IPS-18c (cell line): Measurements from ENCODE around the gene SYCN.
"Not testable (repeated sequence)": the region's sequence is repeated elsewhere in the genome, so short reads cannot be mapped to it uniquely, and the experiment has no call there.

Source experiments
- H3K4me3 ChIP-seq: 2 replicates; pipeline ENCODE4 v1.7.0; 2013; ENCODE audit warnings: low read depth, mild to moderate bottlenecking, low read length, moderate library complexity; ENCODE audit not compliant: insufficient read depth
- H3K9me3 ChIP-seq: one replicate; pipeline ENCODE4 v1.6.1; 2013; ENCODE audit warnings: mild to moderate bottlenecking, low read length, moderate library complexity; ENCODE audit not compliant: control insufficient read depth, insufficient read depth

SYCN gene

GRCh38 chr19:39203372-39204341 lies at the start of gene SYCN:
TSS of gene SYCN (minus strand) at chr19:39204263. CDS start at chr19:39204254, 9 bp downstream.
- Histone ChIP-seq H3K4me3 (no peak within 1 kb of the TSS; the same call in 1 of the 2 replicates), H3K9me3 (no peaks in the 10 kb centered on the region)

DNA sequence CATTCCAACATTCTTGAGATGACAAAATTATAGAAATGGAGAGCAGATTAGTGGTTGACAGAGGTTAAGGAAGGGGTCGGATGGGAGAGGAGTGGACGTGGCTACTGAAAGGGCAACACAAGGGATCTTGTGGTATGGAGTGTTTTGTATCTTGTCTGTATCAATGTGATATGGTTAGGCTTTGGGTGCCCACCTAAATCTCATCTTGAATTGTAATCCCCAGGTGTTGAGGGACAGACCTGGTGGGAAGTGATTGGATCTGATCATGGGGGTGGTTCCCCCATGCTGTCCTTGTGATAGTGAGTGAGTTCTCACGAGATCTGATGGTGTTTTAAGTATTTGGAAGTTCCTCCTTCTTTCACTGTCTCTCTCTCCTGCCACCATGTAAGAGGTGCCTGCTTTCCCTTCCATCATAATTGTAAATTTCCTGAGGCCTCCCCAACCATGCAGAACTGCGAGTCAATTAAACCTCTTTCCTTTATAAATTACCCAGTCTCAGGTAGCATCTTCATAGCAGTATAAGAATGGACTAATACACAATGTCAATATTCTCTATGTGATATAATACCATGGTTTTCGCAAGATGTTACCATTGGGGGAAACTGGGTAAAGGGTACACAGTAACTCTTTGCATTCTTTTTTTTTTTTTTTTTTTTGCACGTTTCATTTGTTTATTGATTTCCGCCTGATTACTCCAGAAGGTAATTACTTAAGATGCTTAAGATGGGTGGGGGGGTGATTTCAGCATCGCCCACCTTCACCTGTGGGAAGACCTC lies 49.5 kb upstream of the SYCN start:
- peaks cover 2% of the 10 kb centered on the region for H3K9me3 ChIP-seq
- no peak overlapping the region for H3K4me3 ChIP-seq

DNA sequence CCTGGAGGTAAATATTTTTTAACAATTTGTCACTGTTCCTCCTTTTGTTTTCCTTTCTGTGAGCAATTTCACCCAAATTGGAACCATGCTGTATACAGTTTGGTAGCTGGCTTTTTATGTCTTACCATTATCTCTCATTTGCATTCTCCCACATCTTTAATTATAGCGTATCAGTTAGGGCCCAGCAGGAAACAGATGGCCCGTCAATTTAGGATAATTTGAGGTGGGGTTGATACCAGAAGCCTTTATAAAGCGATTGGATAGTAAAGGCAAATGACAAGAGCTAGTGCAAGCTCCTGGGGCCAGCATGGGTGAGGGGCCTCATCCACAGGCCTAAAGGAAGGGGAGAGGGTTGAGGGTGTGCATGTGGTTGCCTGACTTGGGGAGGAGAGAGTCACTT lies 48.4 kb upstream of the SYCN start:
- Histone ChIP-seq H3K9me3 (peaks cover 2% of the 10 kb centered on the region), H3K4me3 (no peak overlapping the region)

- Histone ChIP-seq H3K4me3 (no peak overlapping the region), H3K9me3 (peaks cover under 1% of the 10 kb centered on the region)
Measured at GRCh38 chr19:39251846-39252245, 47.8 kb upstream of the SYCN start.

- H3K9me3 ChIP-seq = no peaks in the 10 kb centered on the region
- H3K4me3 ChIP-seq = no peak overlapping the region
Measured at GRCh38 chr19:39251081-39251480, 47.0 kb upstream of the SYCN start.

- no peaks in the 10 kb centered on the region for H3K9me3 ChIP-seq
- H3K4me3 ChIP-seq = peak within 1 kb of the TSS; percentile 38; the same call in 1 of the 2 replicates
Measured at GRCh38 chr19:39248806-39249205, 44.7 kb upstream of the SYCN start, which contains the start of gene IFNL4. TSS of gene IFNL4 (minus strand) at chr19:39248856.

DNA sequence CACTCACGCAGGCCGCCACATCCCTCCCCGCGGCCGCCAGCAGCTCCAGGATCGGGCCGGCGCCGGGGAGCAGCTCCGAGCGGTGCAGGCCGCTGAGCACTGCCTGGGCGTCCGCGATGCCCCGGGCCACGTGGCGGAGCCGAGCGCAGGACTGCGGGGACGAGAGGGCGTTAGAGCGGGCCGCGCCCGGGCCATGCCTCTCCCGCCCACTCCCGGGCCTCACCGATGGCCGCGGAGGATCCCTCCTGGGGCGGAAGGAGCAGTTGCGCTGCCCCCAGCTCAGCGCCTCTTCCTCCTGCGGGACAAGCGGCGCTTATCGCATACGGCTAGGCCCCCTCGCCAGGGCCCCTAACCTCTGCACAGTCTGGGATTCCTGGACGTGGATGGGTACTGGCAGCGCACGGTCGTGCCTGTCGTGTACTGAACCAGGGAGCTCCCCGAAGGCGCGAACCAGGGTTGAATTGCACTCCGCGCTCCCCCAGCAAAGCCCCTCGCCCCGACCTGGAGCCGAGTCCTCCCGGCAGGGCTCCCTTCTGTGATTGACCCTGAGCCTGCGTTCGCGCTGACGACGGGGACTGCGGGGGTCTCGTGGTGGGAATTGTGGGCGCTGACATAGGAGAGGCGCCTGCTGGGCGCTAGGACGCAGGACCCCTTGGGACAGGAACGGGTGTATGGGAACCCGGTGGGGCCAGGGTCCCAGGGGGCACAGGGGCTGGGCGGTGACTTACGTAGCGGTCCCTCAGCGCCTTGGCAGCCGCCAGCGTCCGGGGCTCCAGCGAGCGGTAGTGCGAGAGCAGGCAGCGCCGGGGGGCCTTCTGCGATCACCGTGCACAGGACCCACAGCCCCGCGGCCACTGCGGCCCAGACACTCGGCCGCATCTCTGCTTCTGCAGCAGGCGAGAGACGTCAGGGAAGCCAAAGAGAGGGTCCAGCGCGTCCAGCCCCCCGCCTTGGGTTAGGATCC lies 43.9 kb upstream of the SYCN start:
- H3K4me3 ChIP-seq = peak overlapping the region; percentile 38; the same call in 1 of the 2 replicates
- no peaks in the 10 kb centered on the region for H3K9me3 ChIP-seq

GRCh38 chr19:39246951-39247669 lies 43.0 kb upstream of the SYCN start:
- Histone ChIP-seq H3K9me3 (no peaks in the 10 kb centered on the region), H3K4me3 (peak overlapping the region; percentile 38)

GRCh38 chr19:39245166-39245565 lies 41.1 kb upstream of the SYCN start:
- not testable (repeated sequence) for H3K9me3 ChIP-seq

DNA sequence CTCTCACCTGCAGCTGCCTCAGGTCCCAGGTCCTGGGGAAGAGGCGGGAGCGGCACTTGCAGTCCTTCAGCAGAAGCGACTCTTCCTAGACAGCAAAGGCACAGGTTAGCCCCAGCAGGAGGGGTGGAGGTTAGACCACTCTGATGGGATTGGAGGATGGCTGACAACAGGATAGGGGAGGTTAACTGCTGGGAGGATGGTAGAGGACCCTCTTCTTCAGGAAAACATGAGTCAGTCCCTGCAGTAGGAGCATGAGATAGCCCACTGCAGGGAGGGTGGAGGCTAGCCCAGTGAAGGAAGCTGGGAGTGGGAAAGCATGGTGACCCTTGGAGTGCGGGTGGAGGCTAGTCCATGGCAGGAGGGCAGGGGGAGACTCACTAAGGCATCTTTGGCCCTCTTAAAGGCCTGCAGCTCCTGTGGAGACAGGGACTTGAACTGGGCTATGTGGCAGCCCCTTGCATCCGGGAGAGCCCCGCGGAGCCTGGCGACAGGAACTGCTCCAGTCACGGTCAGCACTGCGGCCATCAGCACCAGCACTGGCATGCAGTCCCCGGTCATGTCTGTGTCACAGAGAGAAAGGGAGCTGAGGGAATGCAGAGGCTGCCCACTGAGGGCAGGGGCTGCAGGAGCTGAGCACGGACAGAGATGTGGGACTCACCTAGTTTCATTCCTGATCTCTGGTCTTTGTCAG lies 40.5 kb upstream of the SYCN start, which contains the start of gene IFNL3:
IFNL3 (minus strand) TSS at position 597 of the 691 bp plus-strand sequence; CDS start at position 558, 39 bp downstream.
- H3K4me3 ChIP-seq, H3K9me3 ChIP-seq: not testable (repeated sequence)

More at GRCh38 chr19:39245166-39245565, 41.1 kb upstream of the SYCN start:
- H3K4me3 ChIP-seq = not testable (repeated sequence)

DNA sequence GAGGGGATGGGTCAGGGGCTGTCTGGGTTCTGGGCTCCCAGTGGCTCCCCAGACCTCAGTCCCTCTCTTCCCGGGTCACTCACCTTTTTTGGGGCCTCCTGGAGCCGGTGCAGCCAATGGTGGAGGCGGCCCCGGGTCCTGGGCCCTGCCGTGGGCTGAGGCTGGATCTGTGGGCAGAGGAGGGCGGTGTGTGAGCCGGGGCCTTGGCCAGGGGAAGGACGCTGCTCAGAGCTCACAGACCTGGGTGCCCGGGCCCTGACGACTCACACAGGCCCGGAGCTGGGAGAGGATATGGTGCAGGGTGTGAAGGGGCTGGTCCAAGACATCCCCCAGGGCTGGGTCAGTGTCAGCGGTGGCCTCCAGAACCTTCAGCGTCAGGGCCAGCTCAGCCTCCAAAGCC lies 39.7 kb upstream of the SYCN start:
- H3K9me3 ChIP-seq, H3K4me3 ChIP-seq: not testable (repeated sequence)

DNA sequence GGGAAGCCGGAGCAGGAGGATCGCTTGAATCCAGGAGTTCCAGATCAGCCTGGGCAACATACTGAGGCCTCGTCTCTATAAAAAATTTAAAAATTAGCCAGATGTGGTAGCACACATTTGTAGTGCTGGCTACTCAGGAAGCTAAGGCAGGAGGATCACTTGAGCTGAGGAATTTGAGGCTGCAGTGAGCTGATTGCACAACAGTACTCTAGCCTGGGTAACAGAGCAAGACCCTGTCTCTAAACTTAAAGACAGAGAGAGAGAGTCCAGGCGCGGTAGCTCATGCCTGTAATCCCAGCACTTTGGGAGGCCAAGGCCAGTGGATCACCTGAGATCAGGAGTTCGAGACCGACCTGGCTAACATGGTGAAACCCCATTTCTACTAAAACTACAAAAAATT lies 36.4 kb upstream of the SYCN start:
- Histone ChIP-seq H3K4me3 (no peak overlapping the region), H3K9me3 (no peaks in the 10 kb centered on the region)

GRCh38 chr19:39238944-39239343 lies 34.9 kb upstream of the SYCN start:
- Histone ChIP-seq H3K4me3 (no peak overlapping the region), H3K9me3 (no peaks in the 10 kb centered on the region)

GRCh38 chr19:39238209-39238608 lies 34.1 kb upstream of the SYCN start:
- no peaks in the 10 kb centered on the region for H3K9me3 ChIP-seq
- no peak overlapping the region for H3K4me3 ChIP-seq

- no peaks in the 10 kb centered on the region for H3K9me3 ChIP-seq
- no peak overlapping the region for H3K4me3 ChIP-seq
Measured at GRCh38 chr19:39237200-39238184, 33.4 kb upstream of the SYCN start.
